HL-60 (cell line): ENCODE measurements around the gene FNDC3B.

Experiments used
- DNase-seq, 2 experiments: peaks; one replicate each; pipeline ENCODE4 v3.0.0-alpha.2; 2010 to 2020; ENCODE audit warnings: low read depth in 1 of 2, low spot score in 1 of 2
- H3K27ac ChIP-seq: fragments of 250-450 bp; sonication (Bioruptor Pico); replicated peaks from 2 replicates; pipeline ENCODE4 v1.5.1; 2020; ENCODE audit warnings: mild to moderate bottlenecking, moderate library complexity
- H3K27me3 ChIP-seq: fragments of 250-450 bp; sonication (Bioruptor Pico); 2 replicates; pipeline ENCODE4 v1.5.1; 2021; ENCODE audit warnings: mild to moderate bottlenecking, moderate library complexity; ENCODE audit not compliant: insufficient read depth, poor library complexity, severe bottlenecking
- H3K4me3 ChIP-seq: replicated peaks from 2 replicates; pipeline ENCODE4 v1.5.1; 2011; ENCODE audit warnings: mild to moderate bottlenecking, control low read depth, low read length; ENCODE audit not compliant: insufficient read depth
- GABPA ChIP-seq: IDR thresholded peaks from 2 replicates; pipeline ENCODE4 v1.6.1; 2012; ENCODE audit warnings: low read depth
- POLR2AphosphoS5 ChIP-seq: IDR thresholded peaks from 2 replicates; pipeline ENCODE4 v1.6.1; 2012; ENCODE audit warnings: low read depth
- SPI1 ChIP-seq: IDR thresholded peaks from 2 replicates; pipeline ENCODE4 v1.6.1; 2012; ENCODE audit warnings: low read depth, mild to moderate bottlenecking, borderline replicate concordance
- TF ChIP-seq, protein P1 (sequence below): IDR thresholded peaks from one replicate; pipeline ENCODE4 v1.5.1; 2011; ENCODE audit warnings: low read length, control low read depth, inconsistent platforms; ENCODE audit not compliant: insufficient read depth
- TF ChIP-seq, protein P2 (sequence below): IDR thresholded peaks from 2 replicates; pipeline ENCODE4 v1.6.1; 2012; ENCODE audit warnings: low read depth; ENCODE audit not compliant: insufficient replicate concordance

FNDC3B gene

DNA sequence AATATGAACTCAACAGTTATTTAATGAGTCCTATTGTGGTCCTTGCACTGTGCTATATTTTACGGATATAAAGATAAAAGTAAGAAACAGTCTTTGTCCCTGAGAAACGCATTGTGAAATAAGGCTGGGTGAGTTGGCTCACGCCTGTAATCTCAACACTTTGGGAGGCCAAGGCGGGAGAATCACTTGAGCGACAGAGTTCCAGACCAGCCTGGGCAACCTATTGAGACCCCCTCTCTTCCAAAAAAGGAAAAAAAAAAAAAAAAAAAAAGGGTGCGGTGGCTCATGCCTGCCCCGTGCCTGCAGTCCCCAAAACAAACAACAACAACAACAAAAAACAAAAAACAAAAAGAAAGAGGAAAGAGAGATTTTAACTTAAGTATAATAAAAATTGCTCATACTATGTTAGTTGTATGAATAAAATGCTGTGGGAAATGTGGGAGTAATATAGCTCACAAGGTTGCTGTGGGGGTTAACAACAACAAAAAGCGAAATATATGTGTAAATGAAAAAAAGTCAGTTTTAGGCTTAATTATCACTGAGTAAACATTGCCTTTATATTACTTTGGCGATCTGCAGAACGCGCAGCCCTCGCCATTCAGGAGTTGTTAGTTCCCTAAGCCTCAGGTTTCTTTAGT lies 461 bp upstream of the FNDC3B start:
- H3K4me3 ChIP-seq = peak overlapping the region; percentile 79
- DNase-seq = peak in 1 of 2 experiments; percentile 68
- peak overlapping the region; percentile 98 for H3K27ac ChIP-seq
- TF ChIP-seq GABPA (no peak), SPI1 (no peak), POLR2AphosphoS5 (no peak)
- TF ChIP-seq, protein P1, sequence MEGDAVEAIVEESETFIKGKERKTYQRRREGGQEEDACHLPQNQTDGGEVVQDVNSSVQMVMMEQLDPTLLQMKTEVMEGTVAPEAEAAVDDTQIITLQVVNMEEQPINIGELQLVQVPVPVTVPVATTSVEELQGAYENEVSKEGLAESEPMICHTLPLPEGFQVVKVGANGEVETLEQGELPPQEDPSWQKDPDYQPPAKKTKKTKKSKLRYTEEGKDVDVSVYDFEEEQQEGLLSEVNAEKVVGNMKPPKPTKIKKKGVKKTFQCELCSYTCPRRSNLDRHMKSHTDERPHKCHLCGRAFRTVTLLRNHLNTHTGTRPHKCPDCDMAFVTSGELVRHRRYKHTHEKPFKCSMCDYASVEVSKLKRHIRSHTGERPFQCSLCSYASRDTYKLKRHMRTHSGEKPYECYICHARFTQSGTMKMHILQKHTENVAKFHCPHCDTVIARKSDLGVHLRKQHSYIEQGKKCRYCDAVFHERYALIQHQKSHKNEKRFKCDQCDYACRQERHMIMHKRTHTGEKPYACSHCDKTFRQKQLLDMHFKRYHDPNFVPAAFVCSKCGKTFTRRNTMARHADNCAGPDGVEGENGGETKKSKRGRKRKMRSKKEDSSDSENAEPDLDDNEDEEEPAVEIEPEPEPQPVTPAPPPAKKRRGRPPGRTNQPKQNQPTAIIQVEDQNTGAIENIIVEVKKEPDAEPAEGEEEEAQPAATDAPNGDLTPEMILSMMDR = no peak
- TF ChIP-seq, protein P2, sequence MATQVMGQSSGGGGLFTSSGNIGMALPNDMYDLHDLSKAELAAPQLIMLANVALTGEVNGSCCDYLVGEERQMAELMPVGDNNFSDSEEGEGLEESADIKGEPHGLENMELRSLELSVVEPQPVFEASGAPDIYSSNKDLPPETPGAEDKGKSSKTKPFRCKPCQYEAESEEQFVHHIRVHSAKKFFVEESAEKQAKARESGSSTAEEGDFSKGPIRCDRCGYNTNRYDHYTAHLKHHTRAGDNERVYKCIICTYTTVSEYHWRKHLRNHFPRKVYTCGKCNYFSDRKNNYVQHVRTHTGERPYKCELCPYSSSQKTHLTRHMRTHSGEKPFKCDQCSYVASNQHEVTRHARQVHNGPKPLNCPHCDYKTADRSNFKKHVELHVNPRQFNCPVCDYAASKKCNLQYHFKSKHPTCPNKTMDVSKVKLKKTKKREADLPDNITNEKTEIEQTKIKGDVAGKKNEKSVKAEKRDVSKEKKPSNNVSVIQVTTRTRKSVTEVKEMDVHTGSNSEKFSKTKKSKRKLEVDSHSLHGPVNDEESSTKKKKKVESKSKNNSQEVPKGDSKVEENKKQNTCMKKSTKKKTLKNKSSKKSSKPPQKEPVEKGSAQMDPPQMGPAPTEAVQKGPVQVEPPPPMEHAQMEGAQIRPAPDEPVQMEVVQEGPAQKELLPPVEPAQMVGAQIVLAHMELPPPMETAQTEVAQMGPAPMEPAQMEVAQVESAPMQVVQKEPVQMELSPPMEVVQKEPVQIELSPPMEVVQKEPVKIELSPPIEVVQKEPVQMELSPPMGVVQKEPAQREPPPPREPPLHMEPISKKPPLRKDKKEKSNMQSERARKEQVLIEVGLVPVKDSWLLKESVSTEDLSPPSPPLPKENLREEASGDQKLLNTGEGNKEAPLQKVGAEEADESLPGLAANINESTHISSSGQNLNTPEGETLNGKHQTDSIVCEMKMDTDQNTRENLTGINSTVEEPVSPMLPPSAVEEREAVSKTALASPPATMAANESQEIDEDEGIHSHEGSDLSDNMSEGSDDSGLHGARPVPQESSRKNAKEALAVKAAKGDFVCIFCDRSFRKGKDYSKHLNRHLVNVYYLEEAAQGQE = no peak
- H3K27me3 ChIP-seq = no peaks in the 10 kb centered on the region

DNA sequence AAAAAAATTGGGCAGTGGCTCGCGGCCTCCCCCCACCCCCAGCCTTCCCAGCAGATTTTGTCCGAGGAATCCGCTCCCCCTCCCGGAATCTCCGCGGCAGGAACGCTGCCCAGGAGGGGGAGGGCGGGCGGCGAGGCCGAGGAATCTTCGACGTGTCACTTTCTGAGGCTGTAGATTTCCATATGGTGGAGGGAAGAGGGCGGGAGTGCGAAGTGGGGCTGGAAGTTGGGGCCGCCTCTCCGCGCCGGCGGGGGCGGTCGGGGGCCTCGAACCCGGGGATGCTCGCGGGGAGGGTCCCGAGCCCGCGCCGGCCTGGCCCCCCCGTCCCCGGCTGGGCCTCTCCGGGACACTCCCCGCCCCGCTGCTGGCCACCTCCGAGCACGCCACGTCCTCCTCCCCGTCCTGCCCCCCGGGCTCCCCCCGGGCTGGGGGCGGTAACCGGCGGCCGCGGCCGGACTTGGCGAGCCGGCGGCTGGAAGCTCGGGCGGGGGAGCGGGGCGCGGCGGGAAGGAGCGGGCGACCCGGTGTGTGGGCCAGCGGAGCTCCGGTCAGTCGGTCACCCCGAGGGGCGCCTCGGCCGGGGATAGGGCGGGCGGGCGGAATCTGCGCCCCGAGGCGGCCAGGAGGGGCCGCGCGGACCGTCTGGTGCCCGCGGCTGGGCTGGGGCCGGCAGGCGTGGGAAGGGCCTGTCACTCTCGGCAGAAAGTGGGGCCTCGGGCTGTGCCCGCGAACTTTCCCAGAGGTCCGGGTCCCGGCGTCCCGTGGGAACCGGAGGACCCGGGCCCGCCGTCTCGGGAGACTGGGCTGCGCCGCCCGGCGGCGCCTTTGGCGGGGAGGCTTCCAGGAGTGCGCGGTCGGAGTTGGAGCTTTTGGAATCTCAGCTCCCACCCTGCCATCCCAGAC lies 951 bp downstream of the FNDC3B start:
- Histone ChIP-seq H3K4me3 (peak overlapping the region; percentile 79), H3K27ac (peak overlapping the region; percentile 98), H3K27me3 (no peaks in the 10 kb centered on the region)
- TF ChIP-seq GABPA = no peak
- no peak for TF ChIP-seq SPI1
- TF ChIP-seq, protein P2 = no peak
- no peak; the same call in none of the 2 replicates for TF ChIP-seq POLR2AphosphoS5
- TF ChIP-seq, protein P1 = no peak
- peak in 1 of 2 experiments; percentile 47 for DNase-seq

DNA sequence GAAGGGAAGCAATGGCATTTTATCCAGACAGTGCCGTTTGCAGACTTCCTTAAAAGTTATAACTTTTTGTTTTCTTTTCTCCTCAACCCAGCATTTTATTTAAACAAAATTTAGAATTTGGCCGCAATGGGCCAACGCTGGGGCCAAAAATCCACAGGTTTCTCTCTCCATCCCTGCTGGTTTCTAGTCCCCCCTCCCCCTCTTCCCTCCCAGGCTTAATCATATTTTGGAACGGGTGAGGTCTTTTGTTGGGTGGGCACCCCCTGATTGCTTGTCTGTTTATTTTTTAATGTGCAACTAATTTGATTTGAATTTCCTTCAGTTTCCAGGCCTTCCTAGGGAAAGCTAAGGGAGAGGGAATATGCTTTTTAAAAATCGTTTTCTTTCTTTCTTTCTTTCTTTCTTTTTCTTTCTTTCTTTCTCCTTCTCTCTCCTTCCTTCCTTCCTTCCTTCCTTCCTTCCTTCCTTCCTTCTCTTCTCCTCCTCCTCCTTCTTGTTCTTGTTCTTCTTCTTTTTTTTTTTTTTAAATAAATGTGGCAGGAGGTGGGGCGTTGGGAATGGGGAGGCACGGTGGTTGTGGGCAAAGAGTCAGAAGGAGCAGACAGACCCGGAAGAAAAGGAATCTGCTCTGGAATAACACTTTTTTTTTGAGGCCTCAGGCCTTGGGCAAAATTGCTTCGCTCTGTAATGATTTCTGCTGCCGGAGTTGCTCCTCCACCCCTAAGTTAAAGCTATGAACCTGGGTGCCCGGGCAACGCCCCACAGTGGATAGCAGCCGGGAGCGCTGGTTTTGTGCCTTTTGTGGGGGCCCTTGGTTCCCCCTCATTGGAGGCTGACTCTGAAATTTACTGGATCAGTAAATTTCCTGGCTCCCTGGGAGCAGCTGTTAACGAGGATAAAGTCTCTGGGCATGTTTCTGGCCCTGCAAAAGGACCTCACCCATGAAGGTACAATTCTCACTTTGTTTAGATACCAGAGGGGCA lies 1.9 kb downstream of the FNDC3B start:
- peak in 1 of 2 experiments; percentile 50 for DNase-seq
- Histone ChIP-seq H3K4me3 (peak overlapping the region; percentile 79), H3K27ac (peak overlapping the region; percentile 94), H3K27me3 (no peaks in the 10 kb centered on the region)
- TF ChIP-seq POLR2AphosphoS5 (peak; percentile 21), SPI1 (peak; percentile 9; the same call in 1 of the 2 replicates)
- TF ChIP-seq, protein P1 = no peak
